ENCODE results near the gene TFEB. TPM values are rescaled to one million over a fixed set of nuclear protein-coding genes. Genes with fewer than 3 reads are reported as not detected.

TFEB gene
- total and polyA plus RNA-seq, 2 of the 8 experiments (the other 6 are each of a cell fraction or from before 2014, with no cell fraction given): 2.3 to 6.7 TPM

- no peak for TF ChIP-seq SP2 (IDR thresholded peaks at IDR 0.05; ENCODE audit: low read length)
These were observed 20.9 kb upstream of the TFEB start (continued) for GRCh38 chr6:41756354-41756753.
